Spleen (tissue), 11 donors: ENCODE data around the gene GALT. TPM values are rescaled to one million over a fixed set of nuclear protein-coding genes. Genes with fewer than 3 reads are reported as not detected.

Experiments used
- DNase-seq: peaks from one replicate; pipeline ENCODE4 v3.0.0-alpha.2; 2020
- H3K27ac ChIP-seq, 8 donors: fragments of 200-600 bp; sonication (generic) in 7 of 8; 1 replicate in 4 of 8; 2 replicates in 4 of 8; pipeline versions ENCODE4 v1.5.0 to v1.8.0; 2016 to 2021; ENCODE audit warnings: inconsistent platforms in 4 of 8, mild to moderate bottlenecking in 4 of 8, moderate library complexity in 1 of 8
- H3K27me3 ChIP-seq, 7 donors: fragments of 200-600 bp; sonication (generic) in 6 of 7; replicated peaks in 1 of 7; 1 replicate in 4 of 7; 2 replicates in 3 of 7; pipeline versions ENCODE4 v1.5.0 to v1.8.0; 2016 to 2021; ENCODE audit warnings: inconsistent platforms in 3 of 7, mild to moderate bottlenecking in 1 of 7
- H3K36me3 ChIP-seq, 6 donors: fragments of 200-600 bp; sonication (generic) in 5 of 6; 1 replicate in 4 of 6; 2 replicates in 2 of 6; pipeline versions ENCODE4 v1.5.0 to v1.8.0; 2016 to 2021; ENCODE audit warnings: inconsistent platforms in 2 of 6
- H3K4me1 ChIP-seq, 6 donors: fragments of 200-600 bp; sonication (generic) in 5 of 6; 1 replicate in 3 of 6; 2 replicates in 3 of 6; pipeline versions ENCODE4 v1.5.0 to v1.8.0; 2016 to 2021; ENCODE audit warnings: inconsistent platforms in 3 of 6
- H3K4me3 ChIP-seq, 8 donors: fragments of 200-600 bp; sonication (generic) in 7 of 8; 1 replicate in 4 of 8; 2 replicates in 4 of 8; pipeline versions ENCODE4 v1.5.0 to v1.8.0; 2016 to 2021; ENCODE audit warnings: inconsistent platforms in 4 of 8, mild to moderate bottlenecking in 4 of 8, moderate library complexity in 2 of 8
- H3K9me3 ChIP-seq, 8 donors: fragments of 200-600 bp; sonication (generic) in 7 of 8; 1 replicate in 4 of 8; 2 replicates in 4 of 8; pipeline versions ENCODE4 v1.5.0 to v1.8.0; 2016 to 2021; ENCODE audit warnings: inconsistent platforms in 4 of 8
- CTCF ChIP-seq, 11 experiments: fragments of 200-600 bp in 7 of 11; fragments of 450-650 bp in 4 of 11; sonication (generic) in 4 of 11; IDR thresholded peaks in 8 of 11; conservative IDR thresholded peaks in 3 of 11; 1 replicate in 7 of 11; 2 replicates in 4 of 11; pipeline versions ENCODE4 v1.4.0 to v1.8.0; 2016 to 2021; ENCODE audit warnings: antibody characterized with exemption in 11 of 11, inconsistent platforms in 4 of 11, mild to moderate bottlenecking in 1 of 11
- POLR2A ChIP-seq, 3 donors: fragments of 450-650 bp; IDR thresholded peaks; one replicate each; pipeline ENCODE4 v1.5.1; 2017; ENCODE audit warnings: antibody characterized with exemption in 3 of 3, mild to moderate bottlenecking in 1 of 3
- POLR2AphosphoS5 ChIP-seq, 3 donors: sonication (generic); formaldehyde crosslinking; IDR thresholded peaks; one replicate each; pipeline ENCODE4 v1.5.1; 2017; ENCODE audit warnings: antibody characterized with exemption in 3 of 3
- WGBS, 5 donors: extraction: QIAGEN DNeasy Blood & Tissue Kit in 3 of 5; methylation state at CpG; one replicate each; pipeline versions ENCODE4 v1.1.5 to v1.1.7; 2013 to 2018; 5-methylcytosine and 5-hydroxymethylcytosine counted together
- intact Hi-C: fragments of 100-400 bp; cut with DNase I; formaldehyde crosslinking; loops from one replicate; pipeline ENCODE4 v1.15.0; 2023; ENCODE audit warnings: low total_unique reads
- polyA plus RNA-seq, 3 donors: library from polyadenylated mRNA; stranded (reverse); fragments of 200-250 nt; gene quantifications; one replicate each; pipeline ENCODE4 v1.2.1, GENCODE V29; 2013
- total RNA-seq, 7 donors: library from RNA; depleted of rRNA in 3 of 7; stranded (reverse); fragments of >200 nt in 3 of 7; fragmentation: NEBNext Ultra II Directional in 4 of 7; extraction: Animal tissue kit (Norgen Biotek cat#: 25700) in 4 of 7; gene quantifications; one replicate each; pipeline versions ENCODE4 v1.1.0 to v1.2.1, GENCODE V29; 2016 to 2021
- donor health status: healthy with polysubstance abuse.
- donor health status: DM: no; HTN: no; CAD: no; lungs with moderate emphysema.
- donor health status: DM: no; HTN: no; CAD: no.
- donor health status: Bipolar disorder and iron deficiency.
- donor health status: healthy.
- donor health status: DM: no; HTN: no; CAD: no.
- donor health status: DM: yes; HTN: yes; CAD: no.

Gene GALT
- total and polyA plus RNA-seq, 10 donors: 32.1 to 101 (median 74.6) TPM

GRCh38 chr9:34630402-34631154 lies 15.9 kb upstream of the GALT start:
- peaks cover 7 to 55% (median 47%) of the 10 kb centered on the region in 7 donors for H3K27me3 ChIP-seq
- H3K4me1 ChIP-seq: peaks cover 0 to 38% (median 23%) of the 10 kb centered on the region in 6 donors
- no peak overlapping the region for H3K4me3 ChIP-seq
- intact Hi-C loops: no loop called here
- TF ChIP-seq POLR2AphosphoS5 (IDR thresholded peaks at IDR 0.05) (no peak), CTCF (IDR thresholded peaks at IDR 0.05 in 8 of 11, conservative IDR thresholded peaks at IDR 0.05 in 3 of 11) (no peak), POLR2A (IDR thresholded peaks at IDR 0.05) (no peak)
- peaks cover 0 to 10% (median 3%) of the 10 kb centered on the region in 6 donors for H3K36me3 ChIP-seq
- WGBS, 5 donors: 35 to 58% (median 53%) methylated on average over 5 of the region's 5 CpGs
- no peak overlapping the region for H3K27ac ChIP-seq
- H3K9me3 ChIP-seq: no peaks in the 10 kb centered on the region
- DNase-seq: no peak

GRCh38 chr9:34633166-34633565 lies 13.3 kb upstream of the GALT start:
- DNase-seq: no peak
- intact Hi-C loops: no loop called here
- peaks cover 0 to 13% (median 3%) of the 10 kb centered on the region in 6 donors for H3K36me3 ChIP-seq
- peaks cover 2 to 29% (median 21%) of the 10 kb centered on the region in 7 donors for H3K27me3 ChIP-seq
- no peak overlapping the region for H3K4me3 ChIP-seq
- no peaks in the 10 kb centered on the region for H3K9me3 ChIP-seq
- TF ChIP-seq POLR2AphosphoS5 (IDR thresholded peaks at IDR 0.05) (no peak), CTCF (IDR thresholded peaks at IDR 0.05 in 8 of 11, conservative IDR thresholded peaks at IDR 0.05 in 3 of 11) (no peak), POLR2A (IDR thresholded peaks at IDR 0.05) (no peak)
- H3K4me1 ChIP-seq: peaks cover 0 to 58% (median 43%) of the 10 kb centered on the region in 6 donors
- H3K27ac ChIP-seq: no peak overlapping the region
- 66 to 81% (median 71%) methylated on average over 5 of the region's 5 CpGs for WGBS, 5 donors

- intact Hi-C loops: no loop called here
Observed at GRCh38 chr9:34633851-34634550, 12.5 kb upstream of the GALT start.

More at GRCh38 chr9:34633851-34634550, 12.5 kb upstream of the GALT start:
- peak; percentile 87 for DNase-seq
- no peaks in the 10 kb centered on the region for H3K9me3 ChIP-seq
- H3K4me1 ChIP-seq: peaks cover 0 to 56% (median 42%) of the 10 kb centered on the region in 6 donors
- H3K36me3 ChIP-seq: peaks cover 0 to 13% (median 3%) of the 10 kb centered on the region in 6 donors
- no peak overlapping the region for H3K27ac ChIP-seq
- TF ChIP-seq POLR2AphosphoS5 (IDR thresholded peaks at IDR 0.05): peak in 1 of 3 donors; percentile 13
- no peak for TF ChIP-seq POLR2A (IDR thresholded peaks at IDR 0.05)
- peak; percentile 72 to 92 (median 86) for TF ChIP-seq CTCF (IDR thresholded peaks at IDR 0.05 in 8 of 11, conservative IDR thresholded peaks at IDR 0.05 in 3 of 11)
- peaks cover 0 to 21% (median 13%) of the 10 kb centered on the region in 7 donors for H3K27me3 ChIP-seq
- WGBS, 5 donors: 20 to 35% (median 26%) methylated on average over 3 of the region's 3 CpGs
- H3K4me3 ChIP-seq: no peak overlapping the region
